DMS114 treated with DMSO at 0.1 percent for 48 hours (cell line): ENCODE data around the gene FLVCR1.

ENCODE experiments used
- DNase-seq: peaks from one replicate; lab custom pipeline; 2025; ENCODE audit not compliant: unreplicated experiment; lab: John Stamatoyannopoulos, UW

Gene FLVCR1

DNA sequence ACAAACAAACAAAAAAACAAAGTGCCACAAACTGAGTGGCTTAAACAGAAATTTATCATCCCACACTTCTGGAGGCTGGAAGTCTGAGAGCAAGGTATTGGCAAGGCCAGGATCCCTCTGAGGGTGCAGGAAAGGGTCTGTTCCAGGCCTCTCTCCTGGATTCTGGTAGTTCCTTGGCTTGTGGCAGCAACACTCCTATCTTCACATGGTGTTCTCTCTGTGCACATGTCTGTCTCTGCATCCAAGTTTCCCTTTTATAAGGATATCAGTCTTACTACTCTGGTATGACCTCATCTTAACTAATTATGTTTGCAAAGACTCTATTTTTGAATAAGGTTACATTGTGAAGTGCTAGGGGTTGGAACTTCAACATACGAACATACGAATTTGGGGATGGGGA, 87.0 kb downstream of the FLVCR1 start:
- DNase-seq = no peak

DNA sequence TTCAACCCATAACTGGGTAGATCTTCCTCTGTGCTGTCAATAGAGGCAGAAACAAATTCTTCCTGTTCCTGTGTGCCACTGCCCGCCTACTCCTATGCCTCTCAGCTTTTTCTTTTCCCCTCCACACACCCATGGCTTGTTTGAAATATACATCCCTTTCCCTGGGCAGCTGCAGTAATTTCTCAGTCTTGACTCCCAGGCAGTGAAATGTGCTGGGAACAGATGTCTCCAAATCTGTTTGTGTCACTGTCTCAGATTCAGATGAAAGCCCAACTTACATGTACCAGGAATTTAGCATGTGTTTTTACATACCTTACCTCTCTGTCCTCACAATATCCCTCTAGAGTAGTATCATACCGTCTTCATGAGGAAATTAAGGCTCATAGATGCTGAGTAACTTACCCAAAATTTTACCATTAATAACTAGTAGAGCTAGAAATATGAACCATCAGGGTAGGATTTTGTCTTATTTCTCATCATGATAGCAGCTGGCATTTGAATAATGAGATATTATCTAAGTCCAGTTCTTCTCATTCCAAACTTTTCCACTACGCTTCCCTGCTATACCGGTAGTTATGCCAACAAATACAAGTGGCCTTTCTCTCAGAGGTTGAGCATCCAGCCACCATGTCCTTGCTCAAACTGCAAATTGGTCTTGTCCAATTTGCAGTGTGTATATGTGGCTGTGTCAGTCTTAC, 87.5 kb downstream of the FLVCR1 start:
- DNase-seq = no peak

DNA sequence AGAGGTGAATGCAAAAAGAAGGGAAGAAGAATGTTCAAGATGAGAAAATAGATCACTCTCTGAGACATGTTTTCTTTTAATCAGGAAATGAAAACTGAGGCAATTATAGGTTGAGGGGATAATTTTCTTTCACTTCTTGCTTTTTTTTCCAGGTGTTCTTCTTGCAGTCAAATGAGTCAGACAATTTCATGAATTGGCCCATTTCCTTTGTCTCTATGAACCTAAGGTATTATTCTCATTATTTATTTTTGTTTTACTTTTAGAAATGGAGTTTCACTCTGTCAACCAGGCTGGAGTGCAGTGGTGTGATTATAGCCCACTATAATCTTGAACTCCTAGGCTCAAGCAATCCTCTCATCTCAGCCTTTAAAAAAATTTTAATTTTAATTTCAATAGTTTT, 88.8 kb downstream of the FLVCR1 start:
- no peak for DNase-seq
